Stimulated activated naive CD4-positive, alpha-beta T cell treated with Interleukin-2 at 50 U/mL for 16 hours (primary cell): ENCODE results near the gene PDXDC1.
"Not testable (repeated sequence)": the region's sequence is repeated elsewhere in the genome, so short reads cannot be mapped to it uniquely, and the experiment has no call there.

Experiments
- DNase-seq: peaks from one replicate; lab custom pipeline; 2025; lab: John Stamatoyannopoulos, UW

Gene PDXDC1

DNA sequence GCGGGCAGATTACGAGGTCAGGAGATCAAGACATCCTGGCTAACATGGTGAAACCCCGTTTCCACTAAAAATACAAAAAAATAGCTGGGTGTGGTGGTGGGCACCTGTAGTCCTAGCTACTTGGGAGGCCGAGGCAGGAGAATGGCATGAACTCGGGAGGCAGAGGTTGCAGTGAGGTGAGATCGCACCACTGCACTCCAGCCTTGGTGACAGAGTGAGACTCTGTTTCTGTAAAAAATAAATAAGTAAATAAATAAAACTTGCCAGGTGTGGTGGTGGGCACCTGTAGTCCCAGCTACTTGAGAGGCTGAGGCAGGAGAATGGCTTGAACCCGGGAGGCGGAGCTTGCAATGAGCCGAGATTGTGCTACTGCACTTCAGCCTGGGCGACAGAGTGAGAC, 38.1 kb downstream of the PDXDC1 start:
- not testable (repeated sequence) for DNase-seq

DNA sequence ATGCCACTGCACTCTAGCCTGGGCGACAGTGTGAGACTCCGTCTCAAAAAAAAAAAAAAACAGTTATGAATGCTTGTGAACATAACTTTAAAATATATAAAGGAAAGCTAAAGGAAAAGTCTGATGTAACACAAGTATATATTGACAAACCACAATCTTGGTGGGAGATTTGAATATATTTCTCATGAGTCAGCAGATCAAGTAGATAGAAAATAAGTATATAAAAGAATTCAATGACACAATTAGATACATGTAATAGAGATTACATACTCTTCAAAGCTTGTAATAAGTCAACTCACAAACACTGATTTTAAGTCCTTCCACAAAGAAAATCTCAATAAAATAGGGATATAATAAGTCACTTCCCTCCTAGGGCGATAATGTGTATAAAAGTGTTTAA, 40.8 kb downstream of the PDXDC1 start:
- DNase-seq, result not testable (repeated sequence)

DNA sequence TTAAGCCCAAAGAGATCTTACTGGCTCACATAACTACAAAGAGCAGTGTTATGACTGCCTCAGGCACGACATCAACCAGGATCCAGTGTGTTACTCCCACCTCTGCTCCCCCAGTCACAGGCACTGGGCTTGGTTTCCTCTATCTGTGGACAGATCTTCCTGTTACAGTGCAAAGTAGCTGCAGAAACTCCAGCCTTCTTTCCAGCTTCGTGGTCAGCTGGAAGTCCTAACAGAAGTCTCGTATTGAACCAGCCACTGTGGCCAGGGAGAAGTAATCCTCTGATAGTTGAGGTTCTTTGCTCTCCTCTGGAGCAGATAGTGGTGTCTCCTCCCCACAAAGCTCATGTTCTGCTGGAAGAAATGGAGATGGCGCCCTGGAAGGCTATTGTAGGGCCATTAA, 41.5 kb downstream of the PDXDC1 start:
- not testable (repeated sequence) for DNase-seq

DNA sequence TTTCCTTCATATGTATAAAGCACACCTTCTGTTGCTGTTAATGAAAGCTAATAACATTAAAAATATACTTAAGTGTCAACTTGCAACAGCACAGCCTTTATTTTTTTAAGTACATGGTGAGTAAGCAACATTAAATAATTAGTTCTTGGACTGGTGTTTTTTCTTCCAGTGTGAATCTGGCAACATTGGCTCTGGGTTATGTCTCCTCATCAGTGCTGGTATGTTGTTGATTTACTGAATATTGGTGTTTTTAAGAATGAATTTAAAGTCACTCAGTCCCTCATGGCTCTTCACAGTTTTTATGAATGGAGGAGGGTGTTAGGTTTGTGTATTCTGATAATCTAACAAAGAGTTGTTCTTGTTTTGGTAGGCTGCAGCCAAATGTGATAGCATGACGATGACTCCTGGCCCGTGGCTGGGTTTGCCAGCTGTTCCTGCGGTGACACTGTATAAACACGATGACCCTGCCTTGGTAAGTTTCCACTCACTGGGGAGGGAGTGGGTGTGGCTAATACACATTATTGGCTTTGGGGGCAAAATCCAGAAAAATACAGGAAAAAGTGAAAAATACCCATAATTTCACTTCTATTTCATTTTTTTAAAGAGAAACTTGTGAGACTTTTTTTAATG, 42.2 kb downstream of the PDXDC1 start:
- not testable (repeated sequence) for DNase-seq

DNA sequence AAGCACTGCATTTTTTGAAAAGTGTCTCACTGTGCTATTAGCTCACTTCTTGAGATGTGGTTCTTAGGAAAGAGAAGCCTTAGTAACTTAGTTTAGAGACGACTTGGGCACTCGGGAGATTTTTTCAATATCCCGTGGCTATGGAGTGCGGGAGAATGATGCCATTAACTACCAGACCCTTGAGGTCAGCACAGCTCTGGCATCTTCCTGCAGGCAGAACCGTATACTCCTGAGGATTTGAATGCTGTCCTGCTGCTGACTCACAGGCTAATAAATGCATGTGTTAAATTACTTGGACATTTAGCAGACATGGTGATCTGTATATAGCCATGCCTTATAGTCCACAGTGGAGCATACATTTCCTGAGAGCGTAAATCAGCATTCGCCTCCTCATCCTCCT, 46.6 kb downstream of the PDXDC1 start:
- DNase-seq, result not testable (repeated sequence)

DNA sequence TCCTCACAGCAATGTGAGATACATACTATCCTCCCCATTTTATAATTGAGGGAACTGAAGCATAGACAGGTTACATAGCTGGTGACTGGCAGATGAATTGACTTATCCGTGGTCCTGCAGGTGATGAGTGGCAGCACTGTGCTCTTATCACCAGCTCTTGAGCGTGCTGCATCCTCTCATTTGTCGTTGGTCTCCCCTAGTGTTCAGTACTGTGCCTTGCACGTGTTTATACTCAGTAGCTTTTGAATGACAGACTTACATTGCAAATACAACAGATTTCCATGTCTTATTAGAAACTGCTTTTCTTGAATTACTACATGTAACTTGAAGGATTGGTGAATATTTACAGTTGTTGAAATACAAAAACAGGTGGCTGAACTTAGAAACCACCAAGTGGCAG, 47.4 kb downstream of the PDXDC1 start:
- peak; percentile 27 for DNase-seq

DNA sequence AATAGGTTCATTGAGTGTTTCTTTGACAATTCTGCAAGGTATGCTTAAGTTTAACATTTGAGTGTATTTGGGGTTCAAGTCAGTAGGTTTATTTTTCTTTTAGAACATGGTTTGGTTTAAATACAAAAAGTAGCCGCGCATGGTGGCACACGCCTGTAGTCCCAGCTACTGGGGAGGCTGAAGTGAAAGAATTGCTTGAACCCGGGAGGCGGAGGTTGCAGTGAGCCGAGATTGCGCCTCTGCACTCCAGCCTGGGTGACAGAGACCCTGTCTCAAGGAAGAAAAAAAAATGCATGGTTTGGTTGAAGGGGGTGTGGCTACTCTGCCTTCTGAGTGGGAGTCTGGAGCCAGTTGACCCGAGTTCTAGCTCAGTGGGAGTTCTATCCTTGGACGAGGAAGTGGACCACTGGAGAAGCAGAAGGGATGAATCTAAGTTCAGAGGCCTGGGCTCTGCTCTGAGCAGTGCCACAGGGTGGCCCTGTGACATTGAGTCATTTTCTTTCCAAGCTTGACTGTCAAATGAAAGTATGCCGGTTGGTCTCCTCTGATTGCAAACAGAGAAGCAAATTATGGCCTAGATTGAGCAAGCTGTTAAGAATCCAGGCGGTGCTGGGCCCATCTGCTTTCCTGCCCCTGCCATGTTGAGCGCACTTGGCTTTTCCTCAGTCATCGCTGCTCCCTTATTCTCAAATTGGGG, 48.7 kb downstream of the PDXDC1 start:
- DNase-seq, result not testable (repeated sequence)

DNA sequence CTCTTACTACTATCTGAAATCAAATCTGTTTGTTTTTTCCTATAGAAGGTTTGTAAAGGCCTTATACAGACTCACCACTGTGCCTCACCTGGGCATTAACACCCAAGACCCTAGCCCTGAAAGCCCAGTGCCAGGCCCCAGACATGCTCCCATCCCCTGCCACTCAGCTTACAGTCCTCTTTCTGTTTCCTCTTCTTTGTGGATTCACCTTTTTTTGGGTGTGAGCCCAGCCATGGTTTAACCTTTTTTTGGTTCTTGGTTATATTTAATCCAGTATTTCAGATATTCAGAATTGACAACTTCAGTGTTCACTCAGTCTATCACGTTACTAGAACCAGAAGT, 50.0 kb downstream of the PDXDC1 start:
- not testable (repeated sequence) for DNase-seq

DNA sequence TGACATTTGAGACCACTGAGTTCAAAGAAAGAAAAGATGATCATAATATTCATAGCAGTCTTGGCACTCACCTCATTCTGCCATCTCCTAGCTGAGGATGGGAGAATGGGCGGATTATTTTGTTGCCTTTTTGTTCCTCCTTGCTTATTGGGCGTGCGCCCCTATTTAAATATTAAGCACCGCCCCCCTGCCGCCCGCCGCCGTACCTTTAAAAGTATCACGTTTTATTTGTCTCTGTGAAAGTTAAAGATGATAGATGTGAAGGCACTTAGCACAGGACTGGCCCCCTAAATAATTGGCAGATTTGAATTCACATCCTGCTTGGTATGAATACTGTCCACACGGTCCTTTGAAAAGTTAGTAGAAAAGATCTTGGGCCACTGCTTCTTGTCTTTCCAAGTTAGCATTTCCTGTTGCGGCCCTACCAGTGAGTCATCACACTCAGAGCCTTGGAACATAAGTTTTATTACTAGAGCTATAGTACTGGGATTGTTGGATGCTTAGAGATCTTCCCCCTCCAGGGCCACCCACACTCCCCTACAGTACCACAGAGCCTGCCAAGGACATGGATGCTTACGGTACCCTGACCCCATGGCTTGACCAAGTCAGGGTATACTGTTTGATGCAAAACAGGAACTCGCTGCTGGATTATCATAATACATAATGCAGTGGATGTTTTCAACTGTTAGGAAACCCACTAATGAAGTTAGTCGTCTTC, 50.6 kb downstream of the PDXDC1 start:
- not testable (repeated sequence) for DNase-seq

DNA sequence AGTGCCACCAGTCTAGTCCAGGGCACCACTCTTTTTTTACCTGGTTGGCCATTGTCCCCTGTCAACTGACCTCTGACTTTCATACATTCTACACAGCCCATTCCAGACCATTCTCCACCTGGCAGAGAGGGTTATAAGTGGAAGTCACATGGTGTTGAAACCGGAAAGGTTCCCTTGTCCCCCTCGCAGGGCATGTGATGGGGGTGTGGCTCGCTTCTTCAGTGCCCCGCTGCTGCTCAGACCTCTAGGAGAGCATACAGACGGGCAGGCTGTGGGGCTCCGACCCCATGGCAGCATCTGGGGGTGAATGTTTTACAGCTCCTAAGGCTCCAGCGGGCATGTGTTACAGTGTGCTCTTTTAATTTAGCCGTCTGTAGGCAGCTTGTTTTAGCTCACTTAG, 52.2 kb downstream of the PDXDC1 start:
- not testable (repeated sequence) for DNase-seq

DNA sequence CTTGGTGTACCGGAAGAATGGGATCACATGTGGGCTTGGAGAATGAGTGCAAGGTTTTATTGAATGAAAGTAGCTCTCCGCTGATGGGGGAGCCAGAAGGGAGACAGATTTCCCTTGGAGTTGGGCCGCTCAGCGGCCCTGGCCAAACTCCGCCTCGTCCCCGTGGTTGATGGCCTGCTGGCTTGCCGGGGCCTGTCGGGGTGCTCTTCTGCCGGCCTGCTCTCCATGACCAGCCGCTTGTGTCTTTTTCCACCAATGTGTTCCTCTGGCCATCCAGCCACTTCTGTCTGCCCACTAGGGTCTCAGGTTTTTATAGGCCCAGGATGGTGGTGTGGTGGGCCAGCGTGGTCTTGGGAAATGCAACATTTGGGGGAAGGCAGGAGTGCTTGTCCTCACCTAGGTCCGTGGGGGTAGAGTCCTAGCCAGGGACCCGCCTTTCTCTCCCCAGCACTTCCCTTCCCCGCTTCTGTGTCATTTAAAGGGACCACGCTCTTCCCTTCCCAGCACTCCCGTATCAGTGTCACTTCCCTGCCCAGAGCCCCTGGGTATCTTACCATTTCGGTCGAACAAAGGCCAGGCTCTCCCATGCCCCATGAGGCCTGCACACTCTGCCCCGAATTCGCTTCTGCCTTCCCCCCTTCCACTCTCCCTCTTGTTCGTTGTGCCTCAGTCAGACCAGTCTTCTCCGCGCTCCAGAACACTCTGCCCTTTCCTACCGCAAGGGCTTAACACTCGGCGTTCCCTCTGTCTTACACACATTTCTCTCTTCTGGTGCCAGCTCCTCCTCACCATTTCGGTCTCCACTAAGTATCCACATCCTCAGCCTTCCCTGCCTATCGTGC, 52.9 kb downstream of the PDXDC1 start:
- not testable (repeated sequence) for DNase-seq

DNA sequence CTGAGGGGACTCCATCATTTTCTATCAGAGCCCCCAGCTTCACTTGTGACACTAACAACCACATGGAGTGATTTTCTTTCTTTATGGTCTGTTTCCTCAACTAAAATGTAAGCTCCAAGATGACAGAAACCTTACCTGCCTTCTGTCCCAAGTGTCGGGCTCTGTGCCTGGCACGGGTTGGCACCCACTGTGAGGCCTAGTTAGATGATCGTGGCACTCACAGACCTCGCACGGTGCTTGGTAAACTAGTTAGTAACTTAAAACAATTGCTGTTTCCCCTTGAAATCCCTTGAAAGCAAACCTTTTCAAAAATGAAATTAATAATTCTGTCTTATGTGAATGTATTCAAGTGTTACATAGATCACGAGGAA, 53.5 kb downstream of the PDXDC1 start:
- DNase-seq, result not testable (repeated sequence)

DNA sequence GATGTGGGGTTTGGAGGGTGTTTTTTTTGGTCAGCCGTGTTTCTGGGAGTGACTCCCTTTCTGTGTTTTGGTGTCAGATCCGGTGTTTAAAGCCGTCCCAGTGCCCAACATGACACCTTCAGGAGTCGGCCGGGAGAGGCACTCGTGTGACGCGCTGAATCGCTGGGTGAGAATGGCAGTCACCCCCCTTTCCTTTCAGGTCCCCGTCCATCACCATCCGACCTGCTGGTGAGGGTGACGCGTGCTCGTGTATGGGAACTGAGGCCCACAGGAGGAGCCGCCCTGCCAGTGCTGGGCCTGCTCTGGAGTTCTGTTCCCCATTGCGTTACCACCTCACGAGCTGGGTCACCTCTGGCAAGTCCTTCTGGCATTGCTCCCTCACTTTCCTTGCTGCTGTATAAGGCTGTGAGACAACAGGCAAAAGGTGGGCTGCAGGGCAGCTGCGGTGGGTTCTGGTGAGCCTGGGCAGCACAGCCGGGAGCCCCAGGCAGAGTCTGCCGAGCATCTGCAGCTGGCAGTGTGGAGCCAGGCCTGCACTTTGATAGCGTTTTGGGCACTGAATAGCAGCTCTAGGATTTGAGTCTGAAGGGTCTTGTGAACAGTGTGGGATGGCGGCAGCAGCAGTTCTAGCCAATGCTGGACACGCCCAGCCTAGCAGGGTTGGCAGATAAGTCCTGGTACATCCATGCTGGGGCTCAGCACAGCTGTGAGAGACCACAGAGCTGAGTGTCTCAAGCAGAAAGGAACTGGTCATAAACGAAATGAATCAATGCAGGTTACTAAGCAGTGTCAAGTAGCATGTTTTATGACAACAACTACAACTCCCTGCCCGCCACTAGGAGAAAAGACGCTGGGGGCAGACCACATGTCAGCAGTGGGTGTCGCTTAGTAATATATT, 54.2 kb downstream of the PDXDC1 start:
- DNase-seq, result not testable (repeated sequence)

DNA sequence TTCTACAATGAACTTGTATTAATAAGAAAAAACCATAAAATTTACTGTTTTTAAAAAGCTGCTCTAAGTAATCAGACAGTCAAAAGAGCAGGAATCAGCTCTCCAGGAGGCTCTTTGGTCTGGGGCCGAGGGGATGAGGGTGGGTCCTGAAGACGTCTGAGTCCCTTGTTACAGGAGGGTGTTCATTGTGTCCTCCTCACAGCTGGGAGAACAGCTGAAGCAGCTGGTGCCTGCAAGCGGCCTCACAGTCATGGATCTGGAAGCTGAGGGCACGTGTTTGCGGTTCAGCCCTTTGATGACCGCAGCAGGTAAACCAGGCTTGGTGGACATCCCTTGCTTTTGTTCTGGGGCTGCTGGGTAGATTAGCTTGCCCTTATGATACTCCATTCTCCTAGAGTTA, 54.9 kb downstream of the PDXDC1 start:
- not testable (repeated sequence) for DNase-seq

DNA sequence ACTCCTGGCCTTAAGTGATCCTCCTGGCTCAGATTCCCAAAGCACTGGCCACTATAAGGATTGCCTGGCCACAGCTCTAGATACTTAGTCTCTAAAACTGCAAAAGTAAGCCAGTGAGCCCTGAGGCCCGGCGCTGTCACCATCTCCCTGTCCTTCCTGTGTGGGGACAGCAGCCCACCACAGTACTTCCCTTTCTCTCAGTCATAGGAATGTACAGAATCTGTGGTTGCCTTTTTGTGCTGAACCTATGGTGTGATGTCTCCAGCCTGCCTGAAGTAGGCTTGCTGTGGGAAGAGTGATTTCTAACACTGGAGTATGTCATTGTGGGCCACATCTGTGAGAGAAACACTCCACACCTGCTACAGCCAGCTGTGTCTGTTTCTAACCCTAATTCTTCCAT, 56.4 kb downstream of the PDXDC1 start:
- DNase-seq, result no peak

DNA sequence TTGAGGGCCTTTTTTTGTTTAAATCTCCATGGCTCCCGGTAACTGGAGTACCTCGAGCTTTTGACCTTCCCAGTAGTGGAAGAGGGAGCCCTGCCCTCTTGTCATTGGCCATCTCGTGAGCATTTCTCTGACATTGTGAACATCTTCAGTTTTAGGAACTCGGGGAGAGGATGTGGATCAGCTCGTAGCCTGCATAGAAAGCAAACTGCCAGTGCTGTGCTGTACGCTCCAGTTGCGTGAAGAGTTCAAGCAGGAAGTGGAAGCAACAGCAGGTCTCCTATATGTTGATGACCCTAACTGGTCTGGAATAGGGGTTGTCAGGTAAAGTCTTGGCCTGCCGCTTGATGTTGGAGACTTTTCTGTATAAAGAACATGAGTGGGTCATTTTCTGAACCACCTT, 56.8 kb downstream of the PDXDC1 start:
- no peak for DNase-seq

DNA sequence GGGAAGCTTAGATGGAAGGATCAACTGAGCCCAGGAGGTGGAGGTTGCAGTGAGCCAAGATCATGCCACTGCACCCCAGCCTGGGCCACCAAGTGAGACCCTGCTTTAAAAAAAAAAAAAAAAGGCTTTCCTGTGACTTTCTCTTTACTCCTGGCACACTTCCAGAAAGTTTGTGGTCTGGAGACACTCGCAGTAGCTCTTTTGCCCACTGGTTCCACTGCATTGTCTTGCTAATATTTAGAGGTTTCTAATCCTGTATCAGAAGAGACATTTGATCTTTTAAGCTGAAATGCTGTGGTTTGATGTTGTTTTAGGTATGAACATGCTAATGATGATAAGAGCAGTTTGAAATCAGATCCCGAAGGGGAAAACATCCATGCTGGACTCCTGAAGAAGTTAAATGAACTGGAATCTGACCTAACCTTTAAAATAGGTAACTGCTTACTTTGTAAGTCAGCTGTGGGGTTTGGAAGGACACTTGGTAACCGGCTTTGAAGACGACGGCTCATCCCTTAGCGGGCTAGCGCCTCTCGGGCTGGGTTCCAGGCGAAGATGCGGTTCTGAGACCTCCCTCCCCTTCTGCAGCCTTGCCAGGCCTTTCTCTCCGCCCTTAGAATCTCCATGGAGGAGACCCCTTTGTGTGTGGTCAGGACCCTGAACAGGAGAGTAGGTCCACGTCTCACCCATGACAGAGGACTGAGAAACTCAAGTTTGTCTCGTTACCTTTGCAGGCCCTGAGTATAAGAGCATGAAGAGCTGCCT, 57.9 kb downstream of the PDXDC1 start:
- no peak for DNase-seq

DNA sequence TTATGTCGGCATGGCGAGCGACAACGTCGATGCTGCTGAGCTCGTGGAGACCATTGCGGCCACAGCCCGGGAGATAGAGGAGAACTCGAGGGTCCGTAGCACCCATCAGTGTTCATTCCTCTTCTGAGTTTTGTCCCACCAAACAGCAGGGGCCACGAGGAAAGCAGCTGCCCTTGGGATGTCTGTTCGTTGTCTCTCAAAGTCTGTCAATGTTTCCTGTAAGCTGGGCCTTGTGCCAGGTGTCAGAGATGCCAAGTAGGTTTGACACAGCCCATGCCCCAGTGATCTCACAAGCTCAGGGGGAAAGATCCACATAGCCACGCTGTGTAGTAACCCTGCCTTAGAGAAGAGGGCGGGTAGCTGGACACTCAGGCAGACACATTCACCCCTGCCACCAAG, 58.5 kb downstream of the PDXDC1 start:
- no peak for DNase-seq

DNA sequence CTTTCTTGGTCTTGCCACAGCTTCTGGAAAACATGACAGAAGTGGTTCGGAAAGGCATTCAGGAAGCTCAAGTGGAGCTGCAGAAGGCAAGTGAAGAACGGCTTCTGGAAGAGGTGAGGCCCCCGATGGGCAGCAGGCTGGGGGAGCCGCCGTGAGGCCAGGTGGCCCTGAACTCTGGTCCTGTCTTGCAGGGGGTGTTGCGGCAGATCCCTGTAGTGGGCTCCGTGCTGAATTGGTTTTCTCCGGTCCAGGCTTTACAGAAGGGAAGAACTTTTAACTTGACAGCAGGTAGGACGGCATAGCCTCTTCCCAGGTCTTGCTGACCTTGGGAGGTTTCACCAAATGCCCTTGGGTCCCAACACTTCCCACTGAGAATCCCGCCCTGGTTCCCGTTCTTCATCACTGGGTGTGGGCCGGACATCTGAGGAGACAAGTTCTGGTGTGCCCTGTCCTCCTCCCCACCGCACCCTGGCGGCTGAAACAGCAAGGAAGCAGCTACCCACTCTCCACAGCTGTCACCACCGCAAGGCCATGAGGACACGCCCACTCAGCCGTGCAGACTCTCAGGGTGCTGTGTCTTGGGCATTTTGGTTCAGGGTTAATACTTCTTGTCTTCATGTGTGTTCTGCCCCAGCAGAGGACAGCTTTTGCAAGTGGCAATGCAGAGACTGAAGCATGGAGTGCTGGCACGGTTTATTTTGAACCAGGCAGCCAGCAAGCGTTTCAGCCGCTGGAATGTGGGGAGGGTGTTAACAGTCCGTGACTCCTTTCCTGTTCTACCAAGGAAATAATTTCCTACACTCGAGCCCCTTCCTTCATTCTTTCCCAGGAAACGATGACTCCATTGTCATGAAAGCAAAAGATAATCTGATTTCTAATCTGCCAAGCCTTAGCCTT, 59.7 kb downstream of the PDXDC1 start:
- no peak for DNase-seq
